ENCODE measurements around the gene PPBP.

- TF ChIP-seq, protein P1, sequence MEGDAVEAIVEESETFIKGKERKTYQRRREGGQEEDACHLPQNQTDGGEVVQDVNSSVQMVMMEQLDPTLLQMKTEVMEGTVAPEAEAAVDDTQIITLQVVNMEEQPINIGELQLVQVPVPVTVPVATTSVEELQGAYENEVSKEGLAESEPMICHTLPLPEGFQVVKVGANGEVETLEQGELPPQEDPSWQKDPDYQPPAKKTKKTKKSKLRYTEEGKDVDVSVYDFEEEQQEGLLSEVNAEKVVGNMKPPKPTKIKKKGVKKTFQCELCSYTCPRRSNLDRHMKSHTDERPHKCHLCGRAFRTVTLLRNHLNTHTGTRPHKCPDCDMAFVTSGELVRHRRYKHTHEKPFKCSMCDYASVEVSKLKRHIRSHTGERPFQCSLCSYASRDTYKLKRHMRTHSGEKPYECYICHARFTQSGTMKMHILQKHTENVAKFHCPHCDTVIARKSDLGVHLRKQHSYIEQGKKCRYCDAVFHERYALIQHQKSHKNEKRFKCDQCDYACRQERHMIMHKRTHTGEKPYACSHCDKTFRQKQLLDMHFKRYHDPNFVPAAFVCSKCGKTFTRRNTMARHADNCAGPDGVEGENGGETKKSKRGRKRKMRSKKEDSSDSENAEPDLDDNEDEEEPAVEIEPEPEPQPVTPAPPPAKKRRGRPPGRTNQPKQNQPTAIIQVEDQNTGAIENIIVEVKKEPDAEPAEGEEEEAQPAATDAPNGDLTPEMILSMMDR (IDR thresholded peaks at IDR 0.05) = no peak
- no peak for TF ChIP-seq POLR2AphosphoS5 (IDR thresholded peaks at IDR 0.05)
Measured at GRCh38 chr4:74000301-74000700, 12.3 kb upstream of the PPBP start.
